DMS153 (cell line): ENCODE data around the gene LPCAT3.
A peak's percentile ranks its signal among the peaks of the same experiment; 100 is the strongest.

ENCODE experiments used
- DNase-seq: peaks from one replicate; lab custom pipeline; 2025; lab: John Stamatoyannopoulos, UW

LPCAT3 gene

DNA sequence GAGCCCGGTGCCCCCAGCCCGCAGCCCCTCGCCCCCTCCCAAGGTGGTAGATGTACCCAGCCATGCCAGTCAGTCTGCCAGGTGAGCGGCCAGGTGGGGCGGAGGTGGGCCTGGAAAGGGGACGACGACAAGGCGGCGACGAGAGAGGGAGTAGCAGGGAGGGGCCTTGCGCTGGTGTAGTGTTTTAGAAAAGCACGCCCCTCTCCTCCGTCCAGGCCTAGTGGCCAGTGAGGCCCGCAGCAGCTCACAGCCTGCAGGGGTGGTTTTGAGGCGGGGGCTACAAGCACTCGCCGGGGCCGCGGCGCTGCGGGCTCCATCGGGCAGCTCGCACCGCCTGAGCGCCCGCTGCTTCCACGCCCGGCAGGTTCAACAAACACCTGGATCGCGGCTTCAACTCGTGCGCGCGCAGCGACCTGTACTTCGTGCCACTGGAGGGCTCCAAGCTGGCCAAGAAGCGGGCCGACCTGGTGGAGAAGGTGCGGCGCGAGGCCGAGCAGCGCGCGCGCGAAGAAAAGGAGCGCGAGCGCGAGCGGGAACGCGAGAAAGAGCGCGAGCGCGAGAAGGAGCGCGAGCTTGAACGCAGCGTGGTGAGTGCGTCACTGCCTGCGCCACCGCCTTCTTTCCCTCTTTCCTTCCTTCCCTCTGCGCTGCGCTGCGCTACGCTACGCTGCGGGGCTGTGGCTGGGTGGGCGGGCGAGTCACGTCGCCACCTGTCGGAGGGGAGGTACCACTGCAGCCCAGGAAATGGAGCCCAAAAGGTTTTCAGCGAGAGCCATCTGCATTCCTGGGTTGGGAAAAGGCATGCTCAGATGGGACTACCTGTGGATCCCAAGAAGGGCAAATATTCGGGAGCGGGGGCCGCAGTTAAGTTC lies 80.6 kb downstream of the LPCAT3 start:
- DNase-seq, result peak; percentile 93

DNA sequence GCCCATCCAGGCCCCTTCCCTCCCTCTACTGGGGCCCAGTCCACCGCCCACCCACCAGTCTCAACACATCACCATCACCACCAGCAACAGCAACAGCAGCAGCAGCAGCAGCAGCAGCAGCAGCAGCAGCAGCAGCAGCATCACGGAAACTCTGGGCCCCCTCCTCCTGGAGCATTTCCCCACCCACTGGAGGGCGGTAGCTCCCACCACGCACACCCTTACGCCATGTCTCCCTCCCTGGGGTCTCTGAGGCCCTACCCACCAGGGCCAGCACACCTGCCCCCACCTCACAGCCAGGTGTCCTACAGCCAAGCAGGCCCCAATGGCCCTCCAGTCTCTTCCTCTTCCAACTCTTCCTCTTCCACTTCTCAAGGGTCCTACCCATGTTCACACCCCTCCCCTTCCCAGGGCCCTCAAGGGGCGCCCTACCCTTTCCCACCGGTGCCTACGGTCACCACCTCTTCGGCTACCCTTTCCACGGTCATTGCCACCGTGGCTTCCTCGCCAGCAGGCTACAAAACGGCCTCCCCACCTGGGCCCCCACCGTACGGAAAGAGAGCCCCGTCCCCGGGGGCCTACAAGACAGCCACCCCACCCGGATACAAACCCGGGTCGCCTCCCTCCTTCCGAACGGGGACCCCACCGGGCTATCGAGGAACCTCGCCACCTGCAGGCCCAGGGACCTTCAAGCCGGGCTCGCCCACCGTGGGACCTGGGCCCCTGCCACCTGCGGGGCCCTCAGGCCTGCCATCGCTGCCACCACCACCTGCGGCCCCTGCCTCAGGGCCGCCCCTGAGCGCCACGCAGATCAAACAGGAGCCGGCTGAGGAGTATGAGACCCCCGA lies 81.4 kb downstream of the LPCAT3 start:
- DNase-seq, result no peak

DNA sequence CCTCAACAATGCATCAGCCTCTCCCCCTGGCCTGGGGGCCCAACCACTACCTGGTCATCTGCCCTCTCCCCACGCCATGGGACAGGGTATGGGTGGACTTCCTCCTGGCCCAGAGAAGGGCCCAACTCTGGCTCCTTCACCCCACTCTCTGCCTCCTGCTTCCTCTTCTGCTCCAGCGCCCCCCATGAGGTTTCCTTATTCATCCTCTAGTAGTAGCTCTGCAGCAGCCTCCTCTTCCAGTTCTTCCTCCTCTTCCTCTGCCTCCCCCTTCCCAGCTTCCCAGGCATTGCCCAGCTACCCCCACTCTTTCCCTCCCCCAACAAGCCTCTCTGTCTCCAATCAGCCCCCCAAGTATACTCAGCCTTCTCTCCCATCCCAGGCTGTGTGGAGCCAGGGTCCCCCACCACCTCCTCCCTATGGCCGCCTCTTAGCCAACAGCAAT lies 82.1 kb downstream of the LPCAT3 start:
- DNase-seq, result no peak

DNA sequence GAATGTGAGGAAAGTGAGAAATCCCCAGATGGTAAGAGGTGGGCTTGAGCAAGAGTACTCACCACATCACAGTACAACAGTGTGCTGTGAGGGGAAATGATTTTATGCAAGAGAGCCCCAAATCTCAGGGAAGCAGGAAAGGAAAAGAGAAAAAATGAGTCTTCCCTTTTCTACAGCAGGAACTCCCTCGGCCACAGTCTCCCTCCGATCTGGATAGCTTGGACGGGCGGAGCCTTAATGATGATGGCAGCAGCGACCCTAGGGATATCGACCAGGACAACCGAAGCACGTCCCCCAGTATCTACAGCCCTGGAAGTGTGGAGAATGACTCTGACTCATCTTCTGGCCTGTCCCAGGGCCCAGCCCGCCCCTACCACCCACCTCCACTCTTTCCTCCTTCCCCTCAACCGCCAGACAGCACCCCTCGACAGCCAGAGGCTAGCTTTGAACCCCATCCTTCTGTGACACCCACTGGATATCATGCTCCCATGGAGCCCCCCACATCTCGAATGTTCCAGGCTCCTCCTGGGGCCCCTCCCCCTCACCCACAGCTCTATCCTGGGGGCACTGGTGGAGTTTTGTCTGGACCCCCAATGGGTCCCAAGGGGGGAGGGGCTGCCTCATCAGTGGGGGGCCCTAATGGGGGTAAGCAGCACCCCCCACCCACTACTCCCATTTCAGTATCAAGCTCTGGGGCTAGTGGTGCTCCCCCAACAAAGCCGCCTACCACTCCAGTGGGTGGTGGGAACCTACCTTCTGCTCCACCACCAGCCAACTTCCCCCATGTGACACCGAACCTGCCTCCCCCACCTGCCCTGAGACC lies 82.7 kb downstream of the LPCAT3 start:
- no peak for DNase-seq

DNA sequence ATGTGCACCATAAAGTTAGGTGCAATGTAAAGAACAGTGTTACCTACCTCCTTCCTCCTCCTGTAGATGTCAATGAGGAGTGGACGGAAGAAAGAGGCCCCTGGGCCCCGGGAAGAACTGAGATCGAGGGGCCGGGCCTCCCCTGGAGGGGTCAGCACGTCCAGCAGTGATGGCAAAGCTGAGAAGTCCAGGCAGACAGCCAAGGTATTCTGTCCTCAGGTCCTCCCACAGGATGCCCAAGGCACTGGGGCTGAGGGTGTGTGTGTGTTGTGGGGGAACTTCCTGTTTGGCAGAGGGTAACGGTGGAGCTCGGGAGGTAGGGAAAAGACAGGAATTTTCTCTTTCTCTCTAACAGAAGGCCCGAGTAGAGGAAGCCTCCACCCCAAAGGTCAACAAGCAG lies 84.2 kb downstream of the LPCAT3 start:
- DNase-seq, result no peak

DNA sequence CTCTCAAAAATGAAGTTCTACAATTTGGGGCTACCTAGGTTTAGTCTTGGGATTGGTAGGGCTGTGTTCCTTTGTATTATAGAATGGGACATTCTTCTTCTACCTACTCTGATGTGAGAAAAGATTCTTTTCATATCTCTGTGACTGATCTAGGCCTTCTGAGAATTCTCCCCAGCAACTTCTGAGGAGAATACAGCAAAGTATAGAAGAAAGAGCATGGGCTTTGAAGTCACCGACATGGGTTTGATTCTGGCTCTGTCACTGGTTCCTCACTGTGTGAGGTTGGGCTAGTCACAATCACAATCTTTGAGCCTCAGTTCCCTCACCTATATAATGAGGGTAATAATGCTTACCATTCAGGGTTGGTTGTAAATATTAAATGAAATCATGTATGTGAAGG lies 85.5 kb downstream of the LPCAT3 start:
- no peak for DNase-seq

DNA sequence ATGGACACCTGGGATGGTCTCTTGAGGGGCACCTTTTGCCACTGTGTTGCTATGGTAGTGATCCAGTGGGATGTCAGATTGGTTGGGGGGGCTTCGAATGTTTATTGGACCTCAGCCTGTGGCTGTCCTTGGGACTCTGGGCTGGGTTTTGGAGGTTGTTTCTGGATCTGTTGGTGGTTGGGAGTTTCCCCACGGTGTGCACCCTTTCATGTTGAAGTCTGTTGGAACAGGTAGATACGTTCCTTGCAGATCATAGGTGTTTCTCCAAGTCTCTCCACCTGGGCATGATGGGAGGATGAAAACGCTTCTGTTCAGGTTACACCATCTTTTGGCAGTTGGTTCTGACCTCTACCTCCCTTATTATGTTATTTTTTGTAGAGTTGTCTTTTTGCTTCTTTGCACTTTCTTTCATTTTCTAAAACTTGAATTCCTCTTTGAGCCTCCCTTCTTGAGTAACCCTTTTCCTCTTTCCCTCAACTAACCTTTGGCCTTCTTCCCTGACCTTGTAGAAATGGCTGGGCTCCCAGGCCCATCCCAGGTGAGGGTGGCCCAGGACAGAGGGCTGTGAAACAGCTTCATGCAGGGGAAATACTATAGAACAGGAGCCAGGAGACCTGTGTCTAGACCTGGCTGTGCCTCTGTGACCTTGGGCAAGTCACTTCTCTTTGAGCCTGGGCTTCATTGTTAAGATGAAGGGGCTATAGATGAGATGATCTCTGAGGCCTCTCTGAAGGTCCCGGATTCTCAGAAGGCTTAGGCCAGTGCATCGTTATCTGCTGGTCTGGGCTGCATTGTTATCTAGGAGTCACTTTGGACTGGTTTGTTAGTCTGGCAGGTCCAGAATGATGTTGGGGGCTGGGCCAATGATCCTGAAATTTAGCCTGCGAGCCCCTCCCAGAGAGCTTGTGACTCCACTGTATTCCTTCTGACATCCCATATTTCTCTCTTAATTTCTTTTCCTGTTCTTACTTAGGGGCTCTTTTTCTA lies 88.5 kb downstream of the LPCAT3 start:
- no peak for DNase-seq

DNA sequence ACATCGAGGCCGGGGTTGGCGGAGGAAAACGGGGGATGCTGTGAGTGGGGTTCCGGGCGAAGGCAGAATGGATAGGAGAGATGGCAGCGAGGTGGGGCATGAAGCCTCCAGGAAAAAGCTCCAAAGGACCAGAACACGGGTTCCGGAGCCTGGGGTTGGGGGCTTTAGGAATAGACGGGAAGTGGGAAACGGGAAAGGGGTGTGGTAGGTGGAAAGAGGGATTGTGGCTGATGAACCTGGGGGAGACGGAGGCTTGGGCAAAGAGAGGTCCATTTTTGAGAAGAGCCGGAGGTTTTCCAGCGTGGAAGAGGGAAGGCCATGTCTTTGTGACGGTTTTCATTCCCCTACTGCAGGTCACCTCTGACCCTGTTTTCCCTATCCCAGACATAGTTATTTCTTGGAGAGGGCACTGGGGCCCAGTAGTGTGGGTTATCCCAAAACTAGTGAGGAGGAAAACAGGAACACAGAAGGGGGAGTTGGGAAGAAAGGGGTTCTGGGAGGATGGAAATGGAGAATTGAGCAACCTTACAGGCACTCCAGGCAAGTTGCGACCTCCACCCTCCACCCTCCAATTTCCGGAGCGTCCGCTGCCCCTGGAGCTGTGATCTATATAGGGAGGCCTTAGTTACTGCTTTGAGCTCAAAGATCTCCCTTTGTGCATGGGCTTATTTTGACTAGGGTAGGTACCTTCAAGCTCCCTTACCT lies 89.4 kb downstream of the LPCAT3 start:
- DNase-seq, result no peak

DNA sequence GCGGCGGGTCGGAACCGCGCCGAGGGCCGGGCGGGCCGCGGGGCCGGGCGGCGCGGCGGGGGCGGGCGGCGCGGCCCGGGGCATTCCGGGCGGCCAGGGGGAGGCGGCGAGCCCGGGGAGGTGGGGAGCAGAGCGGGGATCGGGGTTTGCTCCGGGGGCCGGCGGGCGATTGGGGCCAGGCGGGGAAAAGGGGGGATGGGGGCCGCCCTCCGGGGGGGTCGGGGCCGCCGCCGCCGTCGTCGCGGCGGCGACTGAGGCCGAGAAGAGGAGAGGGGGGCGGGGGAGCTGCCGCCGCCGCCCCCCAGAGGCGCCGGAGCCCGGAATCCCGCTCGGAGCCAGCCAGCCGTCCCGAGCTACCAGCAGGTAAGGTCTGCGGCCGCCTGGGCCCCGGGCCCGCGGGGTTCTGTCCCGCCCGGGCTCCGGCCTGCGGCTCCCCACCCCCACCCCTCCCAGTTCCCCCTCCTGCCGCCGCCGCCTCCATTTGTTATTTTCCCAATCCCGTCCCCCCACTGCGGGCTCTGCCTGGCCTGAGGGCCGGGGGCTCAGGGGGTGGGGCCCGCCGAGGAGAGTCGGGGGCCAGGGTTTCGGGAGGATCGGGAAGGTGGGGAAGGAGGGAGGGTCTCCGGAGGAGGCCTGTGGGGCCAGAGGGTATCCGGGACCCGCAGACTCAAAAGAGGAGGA lies 90.1 kb downstream of the LPCAT3 start:
- no peak for DNase-seq

DNA sequence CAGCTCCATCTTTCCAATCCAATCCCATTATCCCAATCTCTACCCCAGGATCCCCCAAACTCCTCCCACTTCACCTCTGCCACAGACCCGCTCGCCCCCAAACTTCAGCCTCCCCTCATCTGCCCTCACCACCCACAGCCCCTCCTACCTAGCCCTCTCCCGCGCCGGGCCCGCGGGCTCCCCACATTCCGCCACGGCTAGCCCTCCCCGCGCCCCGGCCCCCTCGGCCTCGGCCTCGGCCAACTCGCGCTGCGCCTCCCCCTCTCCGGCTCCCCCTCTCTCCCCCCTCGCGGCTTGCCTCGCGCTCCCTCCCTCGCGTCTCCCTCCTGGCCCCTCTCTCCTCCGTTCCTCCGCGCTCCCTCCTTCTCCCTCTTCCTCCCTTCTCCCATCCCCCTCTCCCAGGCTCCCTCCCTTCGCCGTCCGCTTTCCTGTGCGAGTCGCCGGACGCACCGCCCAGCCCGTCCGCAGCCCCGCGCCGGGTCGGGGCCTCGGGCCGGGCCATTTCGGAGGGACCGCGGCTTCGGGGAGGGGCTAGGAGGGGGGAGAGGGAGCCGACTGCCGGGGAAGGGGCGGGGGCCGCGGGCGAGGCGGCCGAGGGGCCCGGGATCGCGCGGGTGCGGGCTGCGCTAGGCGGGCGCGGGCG lies 90.8 kb downstream of the LPCAT3 start, which contains the start of gene ATN1:
Gene ATN1 (plus strand): TSS at position 581 of the 643 bp plus-strand sequence. CDS start 6,043 bp downstream, outside the sequence.
- peak; percentile 19 for DNase-seq
